GM15510 (cell line): ENCODE data around the gene NAA10.

Source experiments
- POLR2A ChIP-seq: IDR thresholded peaks from 3 replicates; pipeline ENCODE4 v1.6.1; 2011; ENCODE audit warnings: borderline replicate concordance; ENCODE audit not compliant: insufficient read length; ENCODE audit errors: extremely low read depth

Gene NAA10

GRCh38 chrX:153883163-153883843 lies 51.5 kb downstream of the NAA10 start:
- TF ChIP-seq POLR2A: no peak

- TF ChIP-seq POLR2A: no peak
Measured at GRCh38 chrX:153882557-153882956, 52.3 kb downstream of the NAA10 start.

- no peak for TF ChIP-seq POLR2A
Measured at GRCh38 chrX:153882086-153882498, 52.7 kb downstream of the NAA10 start.

GRCh38 chrX:153881281-153881680 lies 53.6 kb downstream of the NAA10 start:
- TF ChIP-seq POLR2A: no peak

- TF ChIP-seq POLR2A: no peak
Measured at GRCh38 chrX:153880440-153880815, 54.4 kb downstream of the NAA10 start.

- no peak for TF ChIP-seq POLR2A
Measured at GRCh38 chrX:153879741-153880439, 54.9 kb downstream of the NAA10 start.
